Muscle layer of colon (tissue), 2 donors: ENCODE data around the gene EPHB6.

Source experiments
- H3K27ac ChIP-seq: one replicate; pipeline ENCODE4 v1.7.0; 2013; ENCODE audit warnings: low read depth, mild to moderate bottlenecking, low read length, moderate library complexity
- H3K27me3 ChIP-seq, 2 donors: one replicate each; pipeline ENCODE4 v1.7.0; 2013; ENCODE audit warnings: low read length in 2 of 2, mild to moderate bottlenecking in 2 of 2; ENCODE audit not compliant: insufficient read depth in 2 of 2, control insufficient read depth in 1 of 2
- H3K36me3 ChIP-seq: one replicate; pipeline ENCODE4 v1.7.0; 2013; ENCODE audit warnings: mild to moderate bottlenecking, low read length; ENCODE audit not compliant: insufficient read depth
- H3K4me1 ChIP-seq: one replicate; pipeline ENCODE4 v1.7.0; 2013; ENCODE audit warnings: mild to moderate bottlenecking, low read length; ENCODE audit not compliant: insufficient read depth
- H3K4me3 ChIP-seq, 2 donors: one replicate each; pipeline ENCODE4 v1.7.0; 2013; ENCODE audit warnings: low read length in 2 of 2, low read depth in 1 of 2, mild to moderate bottlenecking in 1 of 2, moderate library complexity in 1 of 2
- H3K9ac ChIP-seq: one replicate; pipeline ENCODE4 v1.7.0; 2013; ENCODE audit warnings: low read length
- H3K9me3 ChIP-seq: one replicate; pipeline ENCODE4 v1.7.0; 2013; ENCODE audit warnings: mild to moderate bottlenecking, low read length
- donor health status: abdominal sarcoma.
- donor health status: Adenocarcinoma of cecum.

The EPHB6 gene

DNA sequence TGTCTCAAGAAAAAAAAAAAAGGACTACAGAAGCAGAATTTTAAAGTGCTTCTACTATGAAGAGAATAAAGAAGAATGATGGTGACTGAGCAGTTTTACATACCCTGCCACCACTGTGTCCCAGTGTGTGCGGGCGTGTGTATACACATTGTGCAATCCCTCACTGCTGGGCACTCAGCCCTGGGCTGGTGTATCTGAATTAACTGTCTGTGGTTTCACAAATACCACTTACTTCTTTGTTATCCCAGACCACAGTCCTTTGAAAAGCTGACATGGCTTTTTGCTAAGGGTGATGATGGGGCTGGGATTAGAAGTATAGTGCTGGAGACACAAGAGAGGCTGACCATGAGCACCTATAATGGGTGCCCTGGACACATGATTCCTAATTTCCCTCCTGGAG lies 51.8 kb downstream of the EPHB6 start:
- H3K9me3 ChIP-seq: no peaks in the 10 kb centered on the region
- no peak overlapping the region for H3K9ac ChIP-seq
- H3K4me1 ChIP-seq: no peaks in the 10 kb centered on the region
- H3K4me3 ChIP-seq: no peak overlapping the region
- no peaks in the 10 kb centered on the region for H3K36me3 ChIP-seq
- no peak overlapping the region for H3K27ac ChIP-seq
- H3K27me3 ChIP-seq: no peaks in the 10 kb centered on the region

DNA sequence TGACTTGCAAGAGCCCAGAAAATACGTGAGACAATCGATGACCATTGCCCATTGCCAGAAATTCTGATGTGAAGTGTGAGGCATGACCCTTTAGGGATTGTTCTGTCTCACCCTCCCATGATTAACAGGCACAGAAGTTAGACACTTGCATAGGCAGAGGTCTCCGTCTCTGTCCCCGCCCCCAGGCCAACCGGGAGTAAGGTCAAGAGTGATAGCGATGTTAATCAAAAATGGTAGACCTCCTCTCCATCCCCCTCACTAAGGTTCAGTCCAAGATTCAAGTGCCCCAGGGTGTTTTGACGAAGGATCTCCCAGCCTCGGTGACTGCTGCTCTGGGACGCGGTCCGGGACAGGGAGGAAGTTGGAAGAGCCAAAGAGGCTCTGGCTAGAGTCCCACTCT lies 53.4 kb downstream of the EPHB6 start:
- H3K4me1 ChIP-seq: no peaks in the 10 kb centered on the region
- H3K4me3 ChIP-seq: no peak overlapping the region
- no peaks in the 10 kb centered on the region for H3K36me3 ChIP-seq
- no peaks in the 10 kb centered on the region for H3K9me3 ChIP-seq
- no peak overlapping the region for H3K27ac ChIP-seq
- H3K9ac ChIP-seq: no peak overlapping the region
- no peaks in the 10 kb centered on the region for H3K27me3 ChIP-seq

DNA sequence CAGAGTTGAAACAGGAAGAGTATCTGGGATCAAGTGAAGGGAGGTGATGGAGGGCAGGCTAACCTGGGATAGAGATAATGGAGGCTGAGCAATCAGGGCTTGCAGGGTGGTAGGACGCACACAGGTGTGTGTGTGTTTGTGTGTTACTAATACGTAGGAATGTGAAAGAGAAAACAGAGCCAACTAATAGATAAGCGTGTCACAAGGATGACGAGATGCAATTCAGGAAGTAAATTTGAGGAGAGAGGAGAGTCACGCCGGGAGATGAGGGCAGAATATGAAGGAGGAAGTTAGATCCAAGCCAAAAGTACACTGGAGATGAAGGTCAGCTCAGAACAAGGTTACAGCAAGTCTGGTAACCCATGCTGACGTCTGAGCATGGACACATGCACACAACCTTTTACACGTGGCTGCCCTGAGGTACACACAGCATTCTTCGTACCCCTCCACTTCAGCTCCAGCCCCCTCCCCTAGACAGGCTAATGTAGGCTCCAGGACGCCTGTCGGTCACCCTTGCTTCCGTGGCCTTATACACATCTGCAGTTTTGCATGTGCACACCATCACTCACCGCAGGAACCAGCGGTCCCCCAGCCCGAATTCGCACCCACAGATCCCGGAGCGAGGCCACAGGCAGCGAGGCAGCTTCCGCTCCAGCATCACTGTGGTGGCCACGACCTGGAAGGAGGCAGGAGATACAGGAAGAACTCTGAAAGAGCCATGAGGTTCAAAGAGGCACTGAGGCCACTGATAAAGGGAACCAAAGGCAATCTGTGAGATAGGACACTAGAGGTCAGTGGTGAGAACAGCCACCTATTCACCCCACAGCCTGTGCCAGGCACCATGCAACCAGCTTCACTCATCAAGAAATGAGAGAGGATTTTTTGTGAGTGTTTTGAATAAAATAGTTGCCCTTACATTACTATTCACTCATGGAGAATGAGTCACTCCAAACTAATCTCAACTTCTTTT lies 54.3 kb downstream of the EPHB6 start:
- no peak overlapping the region for H3K9ac ChIP-seq
- H3K4me3 ChIP-seq: no peak overlapping the region
- H3K4me1 ChIP-seq: no peaks in the 10 kb centered on the region
- H3K9me3 ChIP-seq: no peaks in the 10 kb centered on the region
- no peaks in the 10 kb centered on the region for H3K27me3 ChIP-seq
- H3K27ac ChIP-seq: no peak overlapping the region
- H3K36me3 ChIP-seq: no peaks in the 10 kb centered on the region

DNA sequence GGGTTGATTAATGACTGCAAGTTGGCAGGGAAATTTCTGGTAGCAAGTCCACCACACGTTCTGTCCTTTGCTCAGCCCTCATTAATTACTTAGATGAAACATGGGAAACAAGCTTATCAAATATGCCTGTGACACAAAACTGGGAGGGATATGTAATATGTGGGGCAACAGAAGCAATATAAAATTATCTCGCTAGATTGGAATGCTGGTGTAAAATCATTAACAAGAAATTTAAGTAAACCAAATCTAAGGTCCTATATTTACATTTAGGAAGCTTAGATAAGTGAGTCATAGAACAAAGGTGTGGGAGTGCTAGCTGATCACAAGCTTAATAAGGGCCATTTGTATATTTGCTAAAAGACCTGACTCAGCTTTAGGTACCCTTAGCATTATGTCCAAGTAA lies 55.2 kb downstream of the EPHB6 start:
- Histone ChIP-seq H3K9me3 (no peaks in the 10 kb centered on the region), H3K27ac (no peak overlapping the region), H3K4me3 (no peak overlapping the region), H3K36me3 (no peaks in the 10 kb centered on the region), H3K4me1 (no peaks in the 10 kb centered on the region), H3K9ac (no peak overlapping the region), H3K27me3 (no peaks in the 10 kb centered on the region)

DNA sequence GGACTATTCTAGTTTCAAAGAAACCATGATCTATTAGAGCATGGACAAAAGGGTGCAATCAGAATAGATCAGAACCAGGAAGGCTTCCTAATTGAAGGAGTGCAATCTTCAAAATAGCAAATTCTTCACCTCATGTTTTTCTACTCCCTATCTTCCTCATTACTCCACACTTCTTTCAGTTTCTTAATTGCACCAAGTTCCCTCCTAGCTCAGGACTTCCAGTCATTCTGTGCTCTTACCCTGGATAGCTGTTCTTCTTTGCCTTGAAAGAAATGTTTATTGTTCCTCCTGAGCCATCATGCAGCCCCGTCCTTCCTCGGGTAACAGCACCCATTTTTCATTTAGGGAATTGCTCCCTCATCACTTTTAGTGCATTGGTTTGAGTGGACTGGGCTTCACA lies 55.6 kb downstream of the EPHB6 start:
- Histone ChIP-seq H3K4me3 (no peak overlapping the region), H3K9ac (no peak overlapping the region), H3K4me1 (no peaks in the 10 kb centered on the region), H3K9me3 (no peaks in the 10 kb centered on the region), H3K36me3 (no peaks in the 10 kb centered on the region), H3K27ac (no peak overlapping the region), H3K27me3 (no peaks in the 10 kb centered on the region)

DNA sequence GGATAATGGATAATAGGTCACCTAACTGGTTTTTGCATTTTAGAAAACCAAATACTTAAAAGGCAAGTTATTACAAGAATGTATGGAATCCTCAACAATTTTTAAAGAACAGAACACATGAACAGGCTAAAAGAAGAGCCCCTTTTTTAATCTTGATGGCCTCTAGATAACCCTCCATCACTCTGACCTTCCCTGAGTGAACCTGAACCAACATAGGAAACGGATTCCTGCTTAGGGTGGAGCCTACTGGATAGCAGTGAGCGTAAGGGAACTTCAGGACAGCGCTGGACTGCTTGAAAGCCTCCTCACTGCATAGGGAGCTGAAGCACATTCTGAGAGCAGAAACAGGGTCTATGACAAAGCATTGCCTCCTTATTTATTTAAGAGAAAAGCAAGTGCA lies 58.2 kb downstream of the EPHB6 start:
- no peak overlapping the region for H3K4me3 ChIP-seq
- H3K36me3 ChIP-seq: no peaks in the 10 kb centered on the region
- no peak overlapping the region for H3K27ac ChIP-seq
- H3K9ac ChIP-seq: no peak overlapping the region
- no peaks in the 10 kb centered on the region for H3K27me3 ChIP-seq
- H3K4me1 ChIP-seq: no peaks in the 10 kb centered on the region
- no peaks in the 10 kb centered on the region for H3K9me3 ChIP-seq

DNA sequence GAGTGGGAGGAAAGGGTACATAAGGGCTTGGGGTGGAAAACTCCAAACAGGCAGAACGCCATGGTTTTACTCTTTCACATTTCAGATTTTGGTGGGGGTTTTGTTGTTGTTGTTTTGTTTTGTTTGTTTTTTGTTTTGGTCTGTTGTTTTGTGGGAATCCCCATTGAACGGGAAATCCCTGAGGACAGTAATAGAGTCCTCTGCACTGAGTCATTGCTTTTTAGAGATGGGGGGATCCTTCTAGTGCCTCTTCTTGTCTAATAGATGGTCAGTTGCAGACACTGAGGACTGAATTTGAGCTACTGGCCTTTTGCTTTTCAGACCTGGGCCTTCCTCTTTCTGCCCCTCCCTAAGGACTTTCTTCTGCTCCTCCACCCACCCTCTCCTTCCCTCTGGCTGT lies 58.7 kb downstream of the EPHB6 start:
- no peak overlapping the region for H3K9ac ChIP-seq
- no peaks in the 10 kb centered on the region for H3K9me3 ChIP-seq
- no peak overlapping the region for H3K4me3 ChIP-seq
- H3K36me3 ChIP-seq: no peaks in the 10 kb centered on the region
- no peaks in the 10 kb centered on the region for H3K27me3 ChIP-seq
- H3K27ac ChIP-seq: no peak overlapping the region
- H3K4me1 ChIP-seq: no peaks in the 10 kb centered on the region

DNA sequence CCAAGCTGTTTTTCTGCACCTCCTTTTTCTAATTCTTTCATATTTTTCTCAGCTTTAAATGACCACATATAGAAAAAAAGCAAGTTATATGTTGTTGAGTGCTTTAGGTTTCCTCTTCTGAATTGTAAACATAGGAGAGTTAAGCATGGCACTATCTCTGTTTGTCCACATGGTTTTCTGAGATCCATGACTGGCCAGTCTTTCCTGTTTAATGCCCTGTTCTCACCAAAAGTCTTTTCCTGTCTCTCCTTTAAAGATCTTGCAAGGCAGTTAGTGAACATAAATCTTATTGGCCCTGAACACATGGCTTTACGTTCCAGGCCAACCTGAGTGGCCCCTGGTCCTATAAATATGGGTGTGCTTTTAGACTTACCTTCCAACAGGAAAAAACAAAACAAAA lies 59.2 kb downstream of the EPHB6 start:
- no peak overlapping the region for H3K4me3 ChIP-seq
- H3K9ac ChIP-seq: no peak overlapping the region
- H3K9me3 ChIP-seq: no peaks in the 10 kb centered on the region
- no peaks in the 10 kb centered on the region for H3K36me3 ChIP-seq
- H3K27me3 ChIP-seq: peaks cover 0 to 4% of the 10 kb centered on the region in 2 donors
- no peaks in the 10 kb centered on the region for H3K4me1 ChIP-seq
- no peak overlapping the region for H3K27ac ChIP-seq

DNA sequence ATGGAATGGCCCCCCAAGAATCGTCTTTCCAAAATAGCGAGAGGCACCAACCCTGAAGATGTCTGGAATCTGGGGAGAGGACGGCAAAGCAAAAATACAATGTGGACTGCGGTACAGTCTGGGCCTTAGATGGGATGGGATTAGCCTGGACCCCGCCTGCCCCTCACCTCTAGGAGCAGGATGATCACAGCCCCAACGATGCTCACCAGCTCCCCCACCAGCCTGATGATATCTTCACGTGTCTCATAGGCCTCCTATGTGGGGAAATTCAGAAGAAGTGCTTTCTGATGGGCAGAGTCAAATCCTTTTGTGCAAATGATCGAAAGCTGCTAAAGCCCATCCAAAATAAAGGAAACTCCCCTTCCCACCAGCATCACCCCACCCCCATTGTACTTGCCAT lies 60.4 kb downstream of the EPHB6 start:
- H3K9me3 ChIP-seq: no peaks in the 10 kb centered on the region
- no peaks in the 10 kb centered on the region for H3K4me1 ChIP-seq
- no peak overlapping the region for H3K4me3 ChIP-seq
- H3K36me3 ChIP-seq: no peaks in the 10 kb centered on the region
- H3K27me3 ChIP-seq: peaks cover 0 to 4% of the 10 kb centered on the region in 2 donors
- H3K27ac ChIP-seq: no peak overlapping the region
- no peak overlapping the region for H3K9ac ChIP-seq

DNA sequence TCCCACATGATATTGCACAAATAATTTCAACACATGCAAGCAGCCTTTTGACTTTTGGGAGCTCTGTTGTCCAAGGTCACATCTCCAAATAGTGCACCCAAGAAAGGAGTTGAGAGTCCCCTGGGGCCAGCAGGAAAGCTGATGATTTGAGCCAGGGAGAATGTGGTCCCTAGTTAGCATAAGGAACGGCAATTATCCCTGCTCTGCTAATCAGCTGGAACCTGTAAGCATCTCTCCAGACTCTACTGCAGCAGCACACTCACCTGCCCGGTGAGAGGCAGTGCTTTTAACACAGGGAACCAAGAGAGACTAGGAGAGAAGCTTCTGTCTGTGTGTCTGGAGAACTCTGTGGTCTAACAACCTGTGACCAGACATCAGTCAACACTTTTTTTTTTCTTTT lies 61.6 kb downstream of the EPHB6 start:
- Histone ChIP-seq H3K27me3 (peaks cover 0 to 4% of the 10 kb centered on the region in 2 donors), H3K4me3 (no peak overlapping the region), H3K27ac (no peak overlapping the region), H3K9ac (no peak overlapping the region), H3K9me3 (no peaks in the 10 kb centered on the region), H3K36me3 (no peaks in the 10 kb centered on the region), H3K4me1 (no peaks in the 10 kb centered on the region)

DNA sequence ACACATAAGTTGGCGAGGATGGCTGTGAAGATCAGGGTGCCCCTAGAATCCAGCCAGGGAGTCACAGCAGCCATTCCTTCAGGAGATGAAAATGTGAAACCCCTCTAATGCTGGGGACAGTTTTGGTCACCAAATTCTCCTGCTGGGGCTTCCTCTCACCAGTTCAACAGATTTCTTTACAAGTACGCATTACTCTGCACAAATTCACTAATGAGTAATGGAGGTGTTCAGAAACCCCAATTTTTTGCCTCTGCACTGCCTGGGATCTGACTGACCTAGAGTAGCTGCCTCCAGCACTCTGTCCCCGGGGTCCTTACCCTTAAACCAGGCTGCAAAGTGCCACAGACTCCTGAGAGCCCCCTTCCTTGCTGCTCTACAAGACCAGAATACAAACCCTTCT lies 62.6 kb downstream of the EPHB6 start:
- no peak overlapping the region for H3K4me3 ChIP-seq
- no peaks in the 10 kb centered on the region for H3K9me3 ChIP-seq
- no peak overlapping the region for H3K9ac ChIP-seq
- no peaks in the 10 kb centered on the region for H3K4me1 ChIP-seq
- H3K27me3 ChIP-seq: peaks cover 0 to 4% of the 10 kb centered on the region in 2 donors
- no peak overlapping the region for H3K27ac ChIP-seq
- no peaks in the 10 kb centered on the region for H3K36me3 ChIP-seq

DNA sequence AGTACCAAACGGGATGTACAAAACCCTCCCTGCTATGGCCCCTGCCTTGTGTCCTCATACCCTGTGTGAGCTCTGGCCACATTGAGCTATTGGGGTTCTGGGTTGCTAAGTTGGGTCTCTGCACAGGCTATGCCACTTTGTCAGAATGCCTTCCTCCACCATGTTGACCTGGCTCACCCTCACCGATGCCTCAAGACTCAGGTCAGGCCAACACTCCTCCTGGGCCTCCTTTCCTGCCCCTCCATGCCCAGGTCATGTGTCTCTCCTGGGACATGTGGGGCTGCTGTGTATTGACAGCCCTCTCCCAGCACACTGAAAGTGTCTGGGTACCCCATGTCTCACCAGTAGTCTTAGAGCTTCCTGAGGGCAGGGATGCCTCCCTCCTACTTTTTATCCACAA lies 64.0 kb downstream of the EPHB6 start:
- Histone ChIP-seq H3K4me1 (no peaks in the 10 kb centered on the region), H3K27ac (no peak overlapping the region), H3K36me3 (no peaks in the 10 kb centered on the region), H3K9me3 (no peaks in the 10 kb centered on the region), H3K27me3 (peaks cover 0 to 4% of the 10 kb centered on the region in 2 donors), H3K9ac (no peak overlapping the region), H3K4me3 (no peak overlapping the region)
